Right forelimb (tissue), 1 donor: Measurements from ENCODE around the gene ERGIC1.
"Not testable (repeated sequence)": the region's sequence is repeated elsewhere in the genome, so short reads cannot be mapped to it uniquely, and the experiment has no call there.

ENCODE experiments used
- DNase-seq: peaks from one replicate; pipeline ENCODE4 v3.0.0-alpha.2; 2018

ERGIC1 gene

DNA sequence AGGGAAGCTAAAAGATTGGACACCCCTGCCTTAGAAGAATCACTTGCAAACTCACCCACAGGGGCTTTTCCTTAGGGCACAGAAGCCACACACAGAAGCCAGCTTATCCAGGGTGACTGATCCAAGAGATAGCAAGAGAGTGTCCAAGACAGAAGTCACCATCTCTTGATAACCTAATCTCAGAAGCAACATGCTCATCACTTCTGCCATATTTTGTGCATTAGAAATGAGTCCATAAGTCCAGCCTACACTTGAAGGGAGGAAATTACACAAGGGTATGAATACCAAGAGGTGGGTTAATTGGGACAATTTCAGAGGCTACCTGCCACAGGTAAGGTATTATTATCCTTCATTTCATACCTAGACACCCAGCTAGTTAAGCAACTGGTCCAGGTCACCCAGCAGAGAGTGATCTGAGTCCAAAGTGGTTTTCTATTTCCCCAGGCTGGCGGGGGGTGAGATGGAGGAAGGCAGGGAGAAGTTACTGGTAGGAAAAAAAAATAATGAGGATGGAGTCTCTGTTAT lies 3.7 kb upstream of the ERGIC1 start:
- DNase-seq, result no peak

DNA sequence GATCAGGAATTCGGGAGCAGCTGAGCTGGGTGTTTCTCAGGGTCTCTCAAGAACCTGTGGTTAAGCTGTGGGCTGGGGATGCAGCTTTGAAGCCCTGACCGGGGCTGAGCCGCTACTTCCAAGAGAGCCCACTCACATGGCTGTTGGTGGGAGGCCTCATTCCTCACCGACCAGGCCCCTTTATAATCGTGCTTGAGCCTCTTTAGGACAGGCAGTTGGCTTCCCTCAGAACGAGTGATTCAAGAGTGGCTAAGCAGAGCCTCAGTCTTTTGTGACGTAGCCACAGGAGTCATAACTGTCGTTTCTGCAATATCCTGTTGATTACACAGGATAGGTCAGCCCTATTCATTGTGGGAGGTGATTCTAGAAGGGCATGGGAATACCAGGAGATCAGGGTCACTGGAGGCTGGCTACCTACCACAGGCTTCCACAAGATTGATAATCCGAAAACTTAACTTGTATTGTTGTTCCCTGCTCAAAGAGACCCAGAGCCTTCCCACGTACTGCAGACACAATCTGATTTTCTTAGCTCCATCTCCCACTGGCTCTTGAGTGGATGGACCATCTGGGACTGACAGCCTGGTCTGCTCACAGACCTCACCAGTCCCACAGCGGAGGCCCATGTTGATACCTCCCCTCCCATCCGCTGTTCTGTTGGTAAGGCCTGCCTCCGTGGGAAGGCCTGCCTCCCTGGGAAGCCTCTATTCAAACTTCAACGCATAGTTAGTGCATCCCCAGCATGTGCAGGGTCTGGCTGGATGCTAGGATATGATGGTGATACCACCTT lies 3.0 kb upstream of the ERGIC1 start:
- DNase-seq, result no peak

DNA sequence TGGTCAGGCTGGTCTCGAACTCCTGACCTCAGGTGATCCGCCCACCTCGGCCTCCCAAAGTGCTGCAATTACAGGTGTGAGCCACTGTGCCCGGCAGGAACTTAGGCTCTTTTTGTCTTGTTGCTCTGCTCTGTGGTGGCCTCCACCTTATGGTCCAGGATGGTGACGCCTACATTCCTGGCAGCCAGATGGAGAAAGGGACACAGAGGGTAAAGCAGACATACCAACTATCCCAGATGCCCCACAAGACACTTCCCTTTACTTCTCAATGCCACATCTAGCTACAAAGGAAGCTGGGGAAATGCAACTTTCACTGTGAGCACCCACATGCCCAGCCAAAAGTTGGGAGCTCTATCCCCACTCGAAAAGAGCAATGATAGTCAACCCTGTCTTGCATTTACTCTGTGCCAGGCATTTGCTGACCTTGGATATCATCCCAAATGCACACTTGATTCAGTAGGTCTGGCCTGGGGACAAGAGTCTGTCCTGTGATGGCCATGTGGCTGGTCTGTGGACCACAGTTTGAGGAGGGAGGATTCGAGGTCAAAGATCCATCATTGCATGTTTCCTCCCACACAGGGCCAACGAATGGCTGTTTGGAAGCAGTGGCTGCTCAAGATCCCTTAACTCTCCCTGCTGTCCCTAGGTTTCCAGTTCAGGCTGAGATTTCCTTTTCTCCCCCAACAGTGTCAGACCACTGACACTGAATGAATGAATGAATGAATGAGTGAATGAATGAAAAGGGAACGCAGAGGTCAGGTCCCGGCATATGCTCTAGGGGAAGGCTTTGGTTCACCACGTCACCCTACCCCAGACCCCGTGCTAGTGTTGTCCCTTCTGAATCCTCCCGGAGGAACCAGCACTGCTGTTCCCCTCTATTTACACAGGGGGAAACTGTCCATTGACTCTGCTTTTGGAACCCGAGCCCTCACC lies 1.4 kb upstream of the ERGIC1 start:
- no peak for DNase-seq

DNA sequence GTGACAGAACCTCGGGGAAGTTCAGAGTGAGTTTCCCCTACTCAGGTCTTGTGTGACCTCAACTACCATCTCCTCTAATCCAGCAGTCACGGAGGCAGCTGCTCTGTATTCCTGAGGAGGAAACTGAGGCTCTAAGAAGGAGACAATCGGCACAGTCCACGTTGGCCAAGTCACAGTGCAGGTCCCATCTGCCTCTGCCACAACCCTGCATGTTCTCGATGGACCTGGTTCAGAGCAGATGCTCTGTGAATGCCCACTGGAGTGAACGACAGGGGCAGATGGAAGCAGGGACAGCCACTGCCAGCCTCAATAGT lies 722 bp upstream of the ERGIC1 start:
- no peak for DNase-seq

DNA sequence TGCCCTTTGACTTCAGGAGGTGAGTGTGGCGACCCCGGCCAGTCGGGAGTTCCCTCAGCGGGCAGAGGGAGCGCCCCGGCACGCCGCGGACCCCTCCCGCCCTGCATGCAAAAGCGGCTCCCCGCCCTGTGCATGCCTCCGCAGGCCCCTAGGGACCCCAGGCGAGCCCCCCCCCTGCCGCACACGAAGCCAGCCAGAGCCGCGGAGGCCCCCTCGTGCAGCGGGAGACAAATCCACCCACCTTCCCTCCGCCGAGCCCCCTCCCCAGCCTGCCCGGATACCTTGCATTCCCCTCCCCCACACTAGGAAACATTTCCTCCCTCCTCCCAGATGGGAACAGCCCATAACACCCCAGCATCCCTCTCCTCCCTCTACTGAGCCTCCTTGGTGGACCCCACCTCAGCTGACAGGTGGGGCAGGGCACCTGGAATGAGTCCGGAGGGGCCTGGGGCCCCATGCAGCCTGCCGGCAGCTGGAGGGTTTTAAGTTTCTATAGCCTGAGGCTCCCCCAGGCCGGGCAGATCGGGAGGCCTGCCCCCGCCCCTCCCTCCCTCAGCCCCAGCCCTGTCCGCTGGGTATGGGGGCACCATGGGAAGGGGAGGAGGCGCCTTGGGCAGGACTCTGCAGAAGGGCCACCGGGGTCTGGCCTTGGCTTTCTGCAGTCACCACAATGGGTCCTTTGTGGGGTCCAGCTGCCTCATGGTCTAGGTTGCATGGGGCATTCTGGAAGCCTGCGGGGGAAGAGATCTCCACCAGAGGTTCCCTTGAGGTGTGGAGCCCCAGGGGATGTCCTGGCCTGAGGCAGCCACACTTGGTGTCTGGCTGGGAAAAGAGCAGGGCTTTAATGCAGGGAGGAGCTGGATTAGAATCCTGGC lies 601 bp downstream of the ERGIC1 start:
- no peak for DNase-seq

DNA sequence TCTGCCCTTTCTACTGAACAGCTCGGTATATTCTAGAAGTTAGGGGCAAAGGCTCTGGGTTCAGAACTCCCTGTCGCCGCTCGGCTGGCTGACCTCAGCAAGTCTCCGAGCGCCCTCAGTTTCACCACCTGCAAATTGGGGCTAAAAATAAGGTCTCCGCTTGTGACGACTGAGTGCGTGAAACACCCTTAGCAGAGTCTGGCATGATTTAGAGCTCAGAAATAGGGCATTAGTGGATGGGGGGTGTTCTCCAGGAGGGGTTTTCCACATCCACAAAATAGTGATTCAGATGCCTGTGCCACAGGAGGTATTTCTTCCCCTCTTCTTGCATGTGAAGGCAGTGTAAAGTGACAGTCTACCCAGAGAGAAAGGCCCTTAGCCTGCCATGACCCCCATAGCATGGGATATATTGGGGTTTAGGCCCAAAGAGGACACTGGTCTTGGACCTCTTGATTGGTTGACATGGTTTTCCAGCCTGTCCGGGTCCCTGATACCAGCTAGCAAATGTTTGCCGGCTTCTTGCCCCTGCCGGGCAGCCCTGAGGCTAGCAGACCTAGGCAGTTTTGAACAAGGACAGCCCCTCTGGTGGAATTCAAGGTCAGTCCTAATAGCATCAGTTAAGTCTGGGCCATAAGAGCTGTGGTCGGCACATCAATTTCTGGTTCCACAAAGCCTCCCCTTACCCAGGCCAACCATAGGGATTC lies 1.4 kb downstream of the ERGIC1 start:
- DNase-seq, result no peak

DNA sequence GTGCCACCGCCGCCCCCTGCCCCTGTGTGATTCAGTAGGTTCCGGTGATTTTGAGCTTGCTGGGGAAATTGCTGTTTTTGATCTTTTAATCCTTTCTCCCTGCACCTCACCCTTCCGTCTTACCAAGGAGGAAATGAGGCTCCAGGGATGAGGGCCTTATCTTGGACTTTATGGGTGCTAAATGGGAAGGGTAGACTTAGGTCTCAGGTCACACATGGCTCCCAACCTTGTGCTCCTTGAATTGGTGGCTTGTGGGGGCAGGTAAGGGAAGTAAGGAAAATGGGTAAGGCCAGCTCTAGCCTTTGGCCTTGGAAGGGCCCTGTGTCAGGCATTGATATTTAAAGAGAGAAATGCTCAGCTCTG lies 1.9 kb downstream of the ERGIC1 start:
- no peak for DNase-seq

DNA sequence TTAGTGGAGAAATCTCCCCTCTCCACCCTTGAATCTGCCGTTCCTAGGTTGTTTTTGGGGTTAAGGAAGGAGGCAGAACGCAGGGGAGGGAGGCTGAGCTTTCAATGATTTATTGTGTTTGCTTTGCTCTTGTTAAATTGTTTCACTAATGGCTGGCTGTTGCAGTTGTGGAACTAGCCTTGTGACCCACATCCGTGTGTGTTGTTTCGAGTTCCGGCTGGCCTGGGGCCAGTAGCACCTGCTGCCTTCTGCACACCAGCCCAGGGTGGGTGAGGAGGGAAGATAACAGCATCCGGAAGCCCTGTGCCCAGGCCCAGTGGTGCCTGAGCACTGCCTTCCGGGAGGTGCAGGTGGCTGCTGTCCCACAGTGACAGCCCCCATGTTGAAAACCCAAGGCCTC lies 3.6 kb downstream of the ERGIC1 start:
- no peak for DNase-seq

DNA sequence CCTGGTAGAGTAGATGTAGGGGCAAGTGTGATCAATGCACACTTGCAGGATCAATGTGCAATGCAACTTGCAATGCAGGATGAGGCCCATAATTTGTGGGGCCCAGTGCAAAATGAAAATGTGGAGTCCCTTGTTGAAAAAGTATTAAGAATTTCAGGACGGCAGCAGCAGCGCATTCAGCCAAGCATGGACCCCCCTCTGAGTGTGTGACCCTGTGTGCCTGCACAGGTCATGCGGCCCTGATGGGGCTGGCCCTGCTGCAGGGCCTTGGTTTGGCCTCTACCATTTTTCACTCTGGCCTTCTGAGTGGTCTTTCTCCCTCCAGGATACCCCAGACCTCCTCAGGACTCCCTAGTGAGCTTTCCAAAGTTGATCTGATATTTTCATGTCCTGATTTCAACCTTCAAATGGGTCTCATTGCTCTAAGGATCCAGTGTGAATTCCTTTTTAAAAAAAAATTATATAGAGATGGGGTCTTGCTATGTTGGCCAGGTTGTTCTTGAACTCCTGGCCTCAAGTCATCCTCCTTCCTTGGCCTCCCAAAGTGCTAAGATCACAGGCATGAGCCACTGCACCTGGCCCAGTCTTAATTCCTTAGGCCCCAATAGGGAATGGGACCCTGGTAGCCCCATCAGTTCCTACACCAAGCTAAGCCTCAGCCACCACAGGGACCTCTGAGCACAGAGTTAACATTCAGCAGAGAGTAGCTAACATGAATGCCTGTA lies 4.3 kb downstream of the ERGIC1 start:
- no peak for DNase-seq

DNA sequence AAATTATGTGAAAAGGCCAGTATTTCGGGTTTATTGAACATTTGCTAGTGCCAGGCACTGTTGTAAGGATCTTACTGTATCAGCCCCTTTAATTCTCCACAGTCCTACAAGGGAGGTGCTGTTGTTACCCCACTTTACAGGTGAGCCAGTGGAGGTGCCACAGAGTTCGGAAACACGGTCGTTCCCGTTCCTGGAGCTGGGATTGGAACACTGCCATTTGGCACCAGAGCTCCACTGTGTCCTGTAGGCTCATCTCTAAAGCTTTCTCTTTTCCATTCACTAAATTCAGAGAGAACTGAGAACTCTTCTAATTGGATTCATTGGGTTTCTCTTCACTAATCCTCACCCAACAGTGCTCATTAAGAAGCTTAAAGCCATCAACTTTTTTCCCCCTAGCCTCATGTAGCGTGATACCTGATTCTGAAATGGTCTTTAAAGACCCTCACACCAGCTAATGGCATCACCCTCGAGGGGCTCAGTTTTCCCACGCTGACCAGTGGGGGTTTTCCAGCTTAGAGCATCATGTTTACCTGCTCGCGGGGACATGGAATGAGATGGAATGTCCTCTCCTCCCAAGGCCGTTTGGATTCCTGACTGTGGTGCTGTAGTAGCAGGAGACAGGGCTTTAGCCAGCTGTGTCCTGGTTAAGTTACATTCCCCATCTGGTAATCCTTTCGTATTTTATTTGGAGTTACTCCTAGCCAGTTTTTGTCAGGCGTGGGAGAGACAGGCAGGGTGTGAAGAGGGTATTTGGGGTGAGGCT lies 5.8 kb downstream of the ERGIC1 start:
- DNase-seq, result no peak

DNA sequence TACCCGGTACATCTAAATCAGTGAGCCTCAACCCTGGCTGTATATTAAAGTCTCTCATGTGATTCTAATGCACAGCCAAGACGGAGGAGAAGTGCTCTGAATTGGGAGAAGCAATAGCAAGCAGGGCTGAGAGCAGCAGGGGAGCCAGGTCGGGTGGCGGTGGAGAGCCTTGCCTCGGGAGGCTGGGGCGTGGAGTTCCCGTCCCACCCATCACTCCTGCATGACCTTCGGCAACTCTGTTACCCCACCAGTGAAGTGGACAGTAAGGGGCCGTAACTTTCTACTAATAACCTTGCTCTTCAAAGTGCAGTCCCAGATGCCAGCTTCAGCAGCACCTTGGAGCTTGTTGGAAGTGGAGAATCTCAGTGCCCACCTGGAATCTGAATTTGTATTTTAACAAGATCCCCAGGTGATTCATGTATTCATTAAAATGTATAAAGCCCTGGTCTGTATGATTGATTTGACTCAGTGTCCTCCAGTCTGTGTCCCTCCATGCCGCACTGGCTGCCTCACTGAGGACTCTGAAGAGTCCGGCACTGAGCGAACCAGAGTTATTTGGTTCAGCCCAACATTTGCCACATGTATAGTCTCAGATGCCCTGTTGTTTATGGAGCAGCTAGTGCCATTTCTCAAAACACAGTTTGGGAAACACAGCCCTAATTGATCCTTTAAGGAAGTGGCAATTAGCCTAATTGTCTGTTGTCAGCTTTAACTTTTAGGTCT lies 6.5 kb downstream of the ERGIC1 start:
- no peak for DNase-seq

DNA sequence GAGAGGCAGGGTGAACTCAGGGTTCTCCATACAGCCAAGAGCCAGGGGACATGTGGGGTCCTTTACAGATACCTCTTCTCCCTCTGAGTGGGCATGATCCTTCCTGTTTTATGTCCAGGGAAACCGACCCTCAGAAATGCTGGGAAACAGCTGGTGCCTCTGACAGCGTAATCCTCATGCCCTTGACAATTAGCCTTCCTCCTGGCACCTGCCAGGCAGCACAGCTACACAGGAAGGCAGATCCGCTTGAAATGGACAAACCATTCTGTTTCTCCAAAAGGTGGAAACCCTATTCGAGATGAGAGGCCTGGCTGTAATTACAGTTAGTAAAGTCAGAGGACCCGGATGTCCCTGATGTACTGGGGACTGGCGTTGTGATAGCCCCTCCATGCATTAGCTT lies 7.2 kb downstream of the ERGIC1 start:
- DNase-seq, result no peak

DNA sequence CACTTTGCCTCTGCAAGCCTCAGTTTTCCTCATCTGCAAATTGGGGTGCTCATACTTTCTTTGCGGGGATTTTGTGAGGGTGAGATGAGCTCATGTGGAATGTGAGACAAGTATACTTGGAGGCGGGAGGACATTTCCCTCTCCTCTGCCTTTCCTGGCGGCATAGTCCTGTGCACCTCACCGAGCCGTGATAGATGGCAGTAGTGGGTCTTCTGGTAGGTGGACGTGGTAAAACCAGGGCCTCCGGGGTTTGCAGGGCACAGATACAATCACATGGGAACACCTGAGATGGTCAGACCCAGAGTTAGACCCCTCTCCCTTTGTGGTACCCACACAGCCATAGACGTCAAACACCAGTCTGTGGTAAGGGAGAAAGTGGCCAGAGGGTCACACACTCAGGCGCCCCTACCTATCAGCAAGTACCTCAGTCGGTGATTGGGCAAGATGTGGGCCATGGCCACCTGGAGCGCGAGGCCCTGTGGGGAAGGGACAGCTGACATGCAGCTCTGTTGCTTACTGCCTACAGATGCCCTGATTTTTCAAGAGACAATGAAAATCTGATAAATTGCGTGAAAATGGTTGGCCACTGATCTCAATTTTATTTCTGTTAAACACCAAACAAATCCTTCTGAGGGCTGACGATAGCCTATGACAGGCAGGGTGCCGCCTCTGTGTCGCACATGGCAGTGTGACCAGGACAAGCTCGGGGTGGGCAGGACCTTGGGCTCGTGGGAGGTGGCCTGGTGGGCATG lies 9.9 kb downstream of the ERGIC1 start:
- DNase-seq, result no peak

DNA sequence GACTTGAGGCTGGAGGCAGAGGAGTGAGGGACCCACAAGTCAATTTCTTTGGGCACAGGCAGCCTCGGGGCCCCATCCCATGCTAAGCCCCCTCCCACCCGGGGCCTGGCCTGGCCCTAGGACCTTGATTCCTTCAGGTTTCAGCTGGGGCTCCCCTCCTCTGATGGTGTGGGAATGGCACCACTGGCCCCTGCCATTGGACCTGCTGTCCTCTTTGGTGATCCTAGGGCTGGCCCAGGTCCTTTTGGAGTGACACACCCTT lies 10.5 kb downstream of the ERGIC1 start:
- DNase-seq, result no peak

DNA sequence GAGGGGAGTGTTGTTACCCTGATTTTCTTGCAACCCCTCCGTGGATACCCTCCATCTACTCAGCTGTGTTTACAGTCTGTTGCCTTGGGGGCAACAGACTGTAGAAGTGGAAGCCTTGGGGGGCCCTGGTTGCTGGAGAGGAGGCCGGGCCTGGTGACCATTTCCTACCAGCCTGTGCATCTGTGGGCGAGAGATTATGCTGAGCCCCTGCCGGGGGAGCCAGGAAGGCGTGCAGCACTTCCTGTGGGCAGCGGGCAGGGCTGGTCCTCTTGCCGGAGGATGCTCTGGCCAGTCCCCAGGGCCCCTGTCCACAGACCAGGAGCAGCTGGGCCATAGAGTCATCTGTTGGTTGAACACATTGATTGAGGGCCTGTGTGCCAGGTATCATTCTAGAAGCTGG lies 11.1 kb downstream of the ERGIC1 start:
- no peak for DNase-seq

DNA sequence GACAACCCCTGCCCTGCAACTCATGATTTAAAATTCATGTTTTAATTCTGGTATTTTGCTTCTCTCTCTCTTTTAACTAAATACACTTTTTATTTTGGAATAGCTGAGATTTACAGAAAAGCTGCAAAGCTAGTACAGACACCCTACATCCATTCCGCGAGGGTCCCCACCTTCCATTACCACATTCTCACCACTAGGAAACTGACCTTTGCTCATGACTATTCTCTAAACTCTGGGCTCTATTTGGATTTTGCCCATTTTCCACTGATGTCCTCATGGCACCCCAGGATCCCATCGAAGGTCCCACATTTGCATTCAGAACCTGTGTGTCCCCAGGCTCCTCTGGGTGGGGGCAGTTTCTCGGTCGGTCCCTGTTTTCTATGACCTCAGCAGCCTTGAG lies 11.5 kb downstream of the ERGIC1 start:
- DNase-seq, result no peak

DNA sequence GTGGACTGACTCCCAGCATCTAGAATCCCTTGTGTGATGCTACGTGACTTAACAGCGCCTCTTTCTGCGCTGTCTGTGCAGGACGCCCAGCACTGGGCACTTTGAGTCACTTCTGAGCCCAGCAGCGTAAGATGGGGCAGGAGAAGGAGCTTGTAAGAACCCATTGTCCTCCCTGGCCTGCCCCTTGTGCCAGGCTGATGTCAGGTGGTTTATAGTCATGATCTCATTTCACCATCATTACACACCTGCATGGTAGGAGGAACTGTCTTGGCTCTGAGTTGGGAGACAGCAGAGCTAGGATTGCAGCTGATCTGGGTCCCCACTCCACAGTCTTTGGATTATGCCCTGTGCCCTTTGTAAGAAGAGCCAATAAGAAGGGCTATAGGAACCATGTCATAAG lies 12.2 kb downstream of the ERGIC1 start:
- DNase-seq, result no peak

DNA sequence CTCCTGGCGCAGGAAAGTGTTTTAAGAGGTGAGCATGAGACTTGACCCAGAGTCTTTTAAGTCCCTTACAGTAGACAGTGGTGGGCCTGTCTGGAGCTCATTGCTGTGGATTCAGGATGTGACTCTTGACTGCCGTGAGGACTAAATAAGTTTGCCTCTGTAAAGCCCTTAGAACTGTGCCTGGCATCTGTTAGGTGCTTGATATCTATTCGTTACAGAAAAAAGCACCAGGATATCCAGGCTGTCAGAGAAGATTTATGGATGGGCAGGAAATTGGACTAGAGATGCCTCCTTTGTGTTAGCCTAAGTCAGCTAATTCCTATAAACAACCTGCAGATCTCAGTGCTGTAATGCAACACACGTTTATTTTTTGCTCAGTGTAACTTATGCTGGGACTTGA lies 12.6 kb downstream of the ERGIC1 start:
- DNase-seq, result no peak

DNA sequence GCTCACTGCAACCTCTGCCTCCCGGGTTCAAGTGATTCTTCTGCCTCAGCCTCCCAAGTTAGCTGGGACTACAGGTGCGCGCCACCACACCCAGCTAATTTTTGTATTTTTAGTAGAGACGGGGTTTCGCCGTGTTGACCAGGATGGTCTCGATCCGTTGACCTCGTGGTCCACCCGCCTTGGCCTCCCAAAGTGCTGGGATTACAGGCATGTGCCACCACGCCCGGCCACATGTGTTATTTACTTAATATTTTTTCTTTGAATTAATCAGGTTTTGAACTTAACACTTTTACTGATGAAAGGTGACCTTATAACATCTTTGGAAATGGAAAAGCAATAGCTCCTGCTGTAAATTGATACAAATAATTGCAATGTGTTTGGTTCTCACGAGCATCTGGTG lies 13.5 kb downstream of the ERGIC1 start:
- DNase-seq, result not testable (repeated sequence)

DNA sequence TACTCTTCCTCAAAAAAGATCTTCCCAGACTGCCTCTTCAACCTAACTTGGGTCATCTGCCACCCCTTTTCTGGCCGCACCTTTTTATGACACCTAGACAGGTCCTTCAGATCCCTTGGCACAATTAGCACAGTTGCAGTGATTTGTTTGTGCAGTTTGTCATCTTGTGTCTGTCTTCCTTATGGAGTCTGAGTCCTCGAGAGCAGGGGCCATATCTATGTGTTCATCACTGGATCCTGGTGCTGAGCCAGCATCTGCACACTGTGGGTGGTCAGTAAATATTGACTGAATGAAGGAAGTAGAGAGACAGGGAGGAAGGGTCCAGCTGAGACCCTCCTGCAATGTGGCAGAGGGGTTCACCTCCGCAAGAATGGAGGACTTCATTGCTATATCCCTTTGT lies 14.4 kb downstream of the ERGIC1 start:
- no peak for DNase-seq
